GM19452 (cell line): ENCODE data around the gene HOXB3.
"Not testable (repeated sequence)": the region's sequence is repeated elsewhere in the genome, so short reads cannot be mapped to it uniquely, and the experiment has no call there.

Experiments
- ATAC-seq: cut with Tn5 transposase; IDR thresholded peaks from one replicate; pipeline ENCODE4 v1.9.1; 2021; ENCODE audit not compliant: unreplicated experiment

HOXB3 gene

GRCh38 chr17:48547808-48548522 lies 42.1 kb downstream of the HOXB3 start:
- no peak for ATAC-seq

GRCh38 chr17:48546924-48547807 lies 42.9 kb downstream of the HOXB3 start:
- no peak for ATAC-seq

- ATAC-seq, result no peak
Observed at GRCh38 chr17:48546137-48546923, 43.7 kb downstream of the HOXB3 start.

GRCh38 chr17:48545539-48545938 lies 44.5 kb downstream of the HOXB3 start:
- ATAC-seq, result no peak

GRCh38 chr17:48545022-48545375 lies 45.0 kb downstream of the HOXB3 start, which contains the start of gene HOXB2:
HOXB2 (minus strand) TSS chr17:48545109; CDS start chr17:48544911, 198 bp downstream.
- no peak for ATAC-seq

- no peak for ATAC-seq
Observed at GRCh38 chr17:48544349-48545021, 45.6 kb downstream of the HOXB3 start.

- no peak for ATAC-seq
Observed at GRCh38 chr17:48543854-48544348, 46.1 kb downstream of the HOXB3 start.

GRCh38 chr17:48543107-48543853 lies 46.8 kb downstream of the HOXB3 start:
- no peak for ATAC-seq

GRCh38 chr17:48542698-48543106 lies 47.3 kb downstream of the HOXB3 start:
- ATAC-seq, result no peak

- no peak for ATAC-seq
Observed at GRCh38 chr17:48542114-48542656, 47.9 kb downstream of the HOXB3 start.

GRCh38 chr17:48541577-48542113 lies 48.4 kb downstream of the HOXB3 start:
- no peak for ATAC-seq

- no peak for ATAC-seq
Observed at GRCh38 chr17:48541036-48541576, 48.9 kb downstream of the HOXB3 start.

- ATAC-seq, result no peak
Observed at GRCh38 chr17:48540213-48540612, 49.8 kb downstream of the HOXB3 start.

GRCh38 chr17:48539177-48539576 lies 50.9 kb downstream of the HOXB3 start:
- no peak for ATAC-seq

GRCh38 chr17:48537316-48537715 lies 52.7 kb downstream of the HOXB3 start:
- no peak for ATAC-seq

GRCh38 chr17:48535793-48536559 lies 54.1 kb downstream of the HOXB3 start:
- ATAC-seq, result not testable (repeated sequence)

- ATAC-seq, result no peak
Observed at GRCh38 chr17:48532261-48532660, 57.8 kb downstream of the HOXB3 start.

GRCh38 chr17:48530887-48531272 lies 59.2 kb downstream of the HOXB3 start, which contains the start of gene HOXB1:
HOXB1 (minus strand) TSS chr17:48531011; CDS start chr17:48530904, 107 bp downstream.
- no peak for ATAC-seq
